H1 (cell line): ENCODE data around the gene CISD2. TPM values are rescaled to one million over a fixed set of nuclear protein-coding genes. Genes with fewer than 3 reads are reported as not detected.

Source experiments
- CTCF ChIA-PET: fragments of 300-600 bp; sonication (Branson Sonifier 250); formaldehyde crosslinking; loops from one replicate; lab custom pipeline; 2021; ENCODE audit not compliant: partially characterized antibody; lab: Charles Lee
- POLR2A ChIA-PET: fragments of 300-600 bp; sonication (Branson Sonifier 250); formaldehyde crosslinking; loops from one replicate; lab custom pipeline; 2021; ENCODE audit warnings: inconsistent platforms; ENCODE audit not compliant: partially characterized antibody; lab: Charles Lee
- DNase-seq, 2 experiments: peaks; one replicate each; pipeline versions ENCODE4 v3.0.0 to v3.0.0-alpha.2; 2010 to 2022; ENCODE audit warnings: low spot score in 2 of 2, low read depth in 1 of 2, mixed read lengths in 1 of 2
- FAIRE-seq: peaks from 2 replicates; lab custom pipeline; 2011; peaks lifted over from hg19 to GRCh38; lab: Jason Lieb, UNC
- H2AFZ ChIP-seq: 2 replicates; pipeline ENCODE4 v1.8.1; 2012; ENCODE audit warnings: low read length, inconsistent platforms
- H2AK5ac ChIP-seq: 2 replicates; pipeline ENCODE4 v1.6.1; 2013; ENCODE audit warnings: low read depth, low read length
- H2BK120ac ChIP-seq: replicated peaks from 2 replicates; pipeline ENCODE3; 2013; ENCODE audit warnings: low read depth, low read length, inconsistent platforms
- H2BK12ac ChIP-seq: 2 replicates; pipeline ENCODE4 v1.6.1; 2013; ENCODE audit warnings: low read depth, low read length
- H2BK15ac ChIP-seq: 2 replicates; pipeline ENCODE4 v1.6.1; 2013; ENCODE audit warnings: low read length
- H2BK20ac ChIP-seq: 2 replicates; pipeline ENCODE4 v1.6.1; 2013; ENCODE audit warnings: low read length
- H2BK5ac ChIP-seq: 2 replicates; pipeline ENCODE4 v1.6.1; 2013; ENCODE audit warnings: low read depth, low read length
- H3K14ac ChIP-seq: 2 replicates; pipeline ENCODE4 v1.6.1; 2013; ENCODE audit warnings: inconsistent platforms; ENCODE audit not compliant: insufficient read length
- H3K18ac ChIP-seq: 2 replicates; pipeline ENCODE4 v1.6.1; 2013; ENCODE audit warnings: low read length; ENCODE audit errors: extremely low read depth
- H3K23ac ChIP-seq: 2 replicates; pipeline ENCODE4 v1.6.1; 2013; ENCODE audit warnings: inconsistent platforms; ENCODE audit not compliant: insufficient read length
- H3K23me2 ChIP-seq: 2 replicates; pipeline ENCODE4 v1.6.1; 2013; ENCODE audit warnings: low read depth, low read length
- H3K27ac ChIP-seq: 2 replicates; pipeline ENCODE4 v1.6.1; 2011; ENCODE audit warnings: low read depth, low read length, inconsistent platforms
- H3K27me3 ChIP-seq, 4 experiments: replicated peaks in 1 of 4; 1 replicate in 1 of 4; 2 replicates in 3 of 4; pipeline versions ENCODE4 v1.6.1 to v1.8.1; 2011 to 2013; ENCODE audit warnings: low read length in 3 of 4, mild to moderate bottlenecking in 3 of 4, inconsistent platforms in 2 of 4, mixed read lengths in 2 of 4, moderate library complexity in 1 of 4; ENCODE audit not compliant: control insufficient read depth in 3 of 4, insufficient read depth in 3 of 4; ENCODE audit errors: extremely low read depth in 1 of 4
- H3K36me3 ChIP-seq, 4 experiments: 2 replicates each; pipeline versions ENCODE4 v1.6.1 to v1.8.1; 2011 to 2013; ENCODE audit warnings: mild to moderate bottlenecking in 4 of 4, low read length in 3 of 4, moderate library complexity in 2 of 4, control low read depth in 1 of 4, inconsistent platforms in 1 of 4; ENCODE audit not compliant: insufficient read depth in 4 of 4, control insufficient read depth in 2 of 4
- H3K4ac ChIP-seq: replicated peaks from 2 replicates; pipeline ENCODE3; 2013; ENCODE audit warnings: low read length, low read depth, mixed read lengths, inconsistent platforms; ENCODE audit not compliant: insufficient read length
- H3K4me1 ChIP-seq, 4 experiments: replicated peaks in 1 of 4; 1 replicate in 1 of 4; 2 replicates in 3 of 4; pipeline versions ENCODE4 v1.6.1 to v1.8.1; 2011 to 2013; ENCODE audit warnings: low read length in 3 of 4, inconsistent platforms in 2 of 4, mixed read lengths in 1 of 4; ENCODE audit not compliant: insufficient read depth in 4 of 4, control insufficient read depth in 3 of 4
- H3K4me2 ChIP-seq, 2 experiments: 2 replicates each; pipeline versions ENCODE4 v1.6.1 to v1.8.1; 2011 to 2013; ENCODE audit warnings: low read depth in 2 of 2, low read length in 2 of 2, control low read depth in 1 of 2, inconsistent platforms in 1 of 2, mild to moderate bottlenecking in 1 of 2; ENCODE audit not compliant: insufficient read depth in 1 of 2
- H3K4me3 ChIP-seq, 4 experiments: fragments of 200-600, 300-600 bp in 1 of 4; sonication (generic), shearing (Covaris generic), sonication (Bioruptor Twin) in 1 of 4; 2 replicates each; pipeline versions ENCODE4 v1.5.1 to v1.8.1; 2011 to 2016; ENCODE audit warnings: low read length in 4 of 4, low read depth in 3 of 4, control low read depth in 2 of 4, inconsistent platforms in 2 of 4, mild to moderate bottlenecking in 2 of 4, mixed read lengths in 1 of 4, moderate library complexity in 1 of 4; ENCODE audit not compliant: insufficient read depth in 2 of 4; ENCODE audit errors: extremely low read depth in 1 of 4
- H3K56ac ChIP-seq: replicated peaks from 2 replicates; pipeline ENCODE3; 2013; ENCODE audit warnings: low read depth, mild to moderate bottlenecking, mixed read lengths, low read length, inconsistent platforms; ENCODE audit not compliant: insufficient read length
- H3K79me1 ChIP-seq: 2 replicates; pipeline ENCODE4 v1.6.1; 2013; ENCODE audit warnings: low read depth, low read length, control low read depth
- H3K79me2 ChIP-seq, 2 experiments: 2 replicates each; pipeline versions ENCODE4 v1.6.1 to v1.8.1; 2012 to 2013; ENCODE audit warnings: low read length in 2 of 2, mild to moderate bottlenecking in 2 of 2, inconsistent platforms in 1 of 2; ENCODE audit not compliant: insufficient read depth in 2 of 2, control insufficient read depth in 1 of 2
- H3K9ac ChIP-seq, 4 experiments: replicated peaks in 1 of 4; 1 replicate in 1 of 4; 2 replicates in 3 of 4; pipeline versions ENCODE4 v1.6.1 to v1.8.1; 2011 to 2013; ENCODE audit warnings: low read depth in 3 of 4, low read length in 3 of 4, control low read depth in 2 of 4, mild to moderate bottlenecking in 2 of 4, moderate library complexity in 2 of 4, inconsistent platforms in 1 of 4; ENCODE audit errors: extremely low read depth in 1 of 4
- H3K9me3 ChIP-seq, 2 experiments: 2 replicates each; pipeline versions ENCODE4 v1.6.1 to v1.8.1; 2012 to 2013; ENCODE audit warnings: mild to moderate bottlenecking in 2 of 2, moderate library complexity in 2 of 2, control low read depth in 1 of 2, inconsistent platforms in 1 of 2, low read depth in 1 of 2, low read length in 1 of 2, mixed read lengths in 1 of 2; ENCODE audit not compliant: insufficient read depth in 2 of 2
- H4K20me1 ChIP-seq, 2 experiments: replicated peaks in 1 of 2; 2 replicates each; pipeline versions ENCODE3 to v1.8.1; 2011 to 2013; ENCODE audit warnings: inconsistent platforms in 2 of 2, low read length in 2 of 2, mild to moderate bottlenecking in 1 of 2; ENCODE audit not compliant: insufficient read depth in 2 of 2, control insufficient read depth in 1 of 2
- H4K5ac ChIP-seq: 2 replicates; pipeline ENCODE4 v1.6.1; 2013; ENCODE audit warnings: low read length, low read depth, mixed read lengths, inconsistent platforms; ENCODE audit not compliant: insufficient read length
- H4K8ac ChIP-seq: 2 replicates; pipeline ENCODE4 v1.8.0; 2013; ENCODE audit warnings: mild to moderate bottlenecking, moderate library complexity, low read length, inconsistent platforms; ENCODE audit not compliant: insufficient read depth; ENCODE audit errors: extremely low read depth
- H4K91ac ChIP-seq: replicated peaks from 2 replicates; pipeline ENCODE3; 2013; ENCODE audit warnings: low read length, mixed read lengths, inconsistent platforms; ENCODE audit not compliant: insufficient read length
- ATF2 ChIP-seq: IDR thresholded peaks from 2 replicates; pipeline ENCODE4 v1.6.1; 2012; ENCODE audit warnings: low read length, inconsistent platforms
- CHD1 ChIP-seq: IDR thresholded peaks from 2 replicates; pipeline ENCODE4 v1.6.1; 2012; ENCODE audit warnings: low read depth, low read length, improper control_type of control experiment
- CREB1 ChIP-seq: IDR thresholded peaks from 2 replicates; pipeline ENCODE4 v1.6.1; 2012; ENCODE audit warnings: inconsistent platforms
- CTCF ChIP-seq, 3 experiments: IDR thresholded peaks; 1 replicate in 2 of 3; 2 replicates in 1 of 3; pipeline versions ENCODE4 v1.5.1 to v1.6.1; 2011; ENCODE audit warnings: low read length in 3 of 3, mild to moderate bottlenecking in 3 of 3, inconsistent platforms in 2 of 3, low read depth in 1 of 3, moderate library complexity in 1 of 3; ENCODE audit not compliant: insufficient read depth in 1 of 3; ENCODE audit errors: control extremely low read depth in 1 of 3
- EP300 ChIP-seq, 2 experiments: IDR thresholded peaks; 1 replicate in 1 of 2; 2 replicates in 1 of 2; pipeline ENCODE4 v1.6.1; 2011 to 2012; ENCODE audit warnings: low read depth in 2 of 2, low read length in 2 of 2, mild to moderate bottlenecking in 2 of 2, borderline replicate concordance in 1 of 2, inconsistent platforms in 1 of 2, moderate library complexity in 1 of 2
- EZH2 ChIP-seq: fragments of 200-600 bp; sonication (generic); IDR thresholded peaks from 2 replicates; pipeline ENCODE4 v1.7.1; 2012; ENCODE audit warnings: low read depth, mild to moderate bottlenecking, moderate library complexity, low read length, inconsistent platforms; ENCODE audit not compliant: severe bottlenecking
- MAX ChIP-seq: IDR thresholded peaks from 2 replicates; pipeline ENCODE4 v1.6.1; 2012; ENCODE audit warnings: inconsistent platforms
- POU5F1 ChIP-seq: IDR thresholded peaks from 2 replicates; pipeline ENCODE4 v1.6.1; 2011; ENCODE audit warnings: low read depth, mild to moderate bottlenecking, low read length, moderate library complexity
- TAF1 ChIP-seq: IDR thresholded peaks from 2 replicates; pipeline ENCODE4 v1.6.1; 2011; ENCODE audit warnings: mild to moderate bottlenecking, low read depth, low read length
- WGBS, 2 experiments: shearing (Covaris generic) in 1 of 2; methylation state at CpG; one replicate each; pipeline versions ENCODE4 v1.1.6 to v1.1.7; 2013 to 2015; ENCODE audit warnings: low lambda C conversion rate in 2 of 2, mixed read lengths in 2 of 2, inconsistent platforms in 1 of 2, low coverage in 1 of 2, missing lambda C conversion rate in 1 of 2; ENCODE audit not compliant: insufficient replicate concordance in 2 of 2, insufficient coverage in 1 of 2, insufficient read length in 1 of 2; ENCODE audit errors: extremely low coverage in 1 of 2, missing lambda C conversion rate in 1 of 2; 5-methylcytosine and 5-hydroxymethylcytosine counted together
- polyA plus RNA-seq, 7 experiments: library from polyadenylated mRNA; depleted of rRNA in 3 of 7; stranded (reverse) in 5 of 7; unstranded in 2 of 7; fragments of >200 nt in 5 of 7; fragments of 200-250 nt in 2 of 7; gene quantifications; 1 replicate in 5 of 7; 2 replicates in 1 of 7; 4 replicates in 1 of 7; pipeline versions ENCODE4 v1.2.1 to v1.2.3, GENCODE V29; 2011 to 2013; ENCODE audit warnings: missing spikeins in 2 of 7, mixed read lengths in 2 of 7
- total RNA-seq: library from RNA; stranded (reverse); fragmentation: NEBNext Ultra II Directional; extraction: Animal tissue kit (Norgen Biotek cat#: 25700); gene quantifications from 2 replicates; pipeline ENCODE4 v1.2.1, GENCODE V29; 2021

The CISD2 gene
- total and polyA plus RNA-seq, 2 of the 8 experiments (the other 6 are each of a cell fraction or from before 2014, with no cell fraction given): 23.7 to 48.3 TPM

- ChIA-PET POLR2A (interaction anchor here (7.6 kb wide), 1 partner anchor 21 kb away, joined by 34 read pairs; the partner anchor contains the start of gene UBE2D3), CTCF (no interaction called here)
- Histone ChIP-seq H3K4me3 (no peak overlapping the region), H3K79me2 (no peaks in the 10 kb centered on the region), H3K27me3 (no peaks in the 10 kb centered on the region), H3K23ac (no peak overlapping the region), H4K5ac (no peak overlapping the region), H3K18ac (no peak overlapping the region), H2BK20ac (no peak overlapping the region), H3K4ac (no peak overlapping the region), H3K9me3 (no peaks in the 10 kb centered on the region), H3K14ac (no peak overlapping the region), H2BK5ac (no peak overlapping the region), H3K23me2 (no peaks in the 10 kb centered on the region), H2AK5ac (no peak overlapping the region), H2BK12ac (no peak overlapping the region), H3K9ac (no peak overlapping the region), H3K4me2 (no peak overlapping the region), H2BK120ac (no peak overlapping the region), H3K56ac (no peak overlapping the region), H4K8ac (no peak overlapping the region), H3K36me3 (no peaks in the 10 kb centered on the region), H2AFZ (no peak overlapping the region), H2BK15ac (no peak overlapping the region), H3K79me1 (no peaks in the 10 kb centered on the region), H3K27ac (no peak overlapping the region), H4K20me1 (no peaks in the 10 kb centered on the region), H3K4me1 (peaks cover 0 to 3% (median 0%) of the 10 kb centered on the region in 4 experiments; a peak in 1 of 7 replicates), H4K91ac (no peak overlapping the region)
- FAIRE-seq (no peak), DNase-seq (no peak)
- WGBS, 2 experiments: 68% methylated on average over 3 of the region's 3 CpGs; no CpG with 5 or more reads in 1 of the 2 experiments
- TF ChIP-seq EZH2 (no peak), CTCF (IDR thresholded peaks at IDR 0.05; ENCODE audit: control extremely low read depth in 1 of 3, insufficient read depth in 1 of 3, low read depth in 1 of 3, low read length in 3 of 3) (no peak), CHD1 (no peak), POU5F1 (no peak), ATF2 (no peak), EP300 (IDR thresholded peaks at IDR 0.05; ENCODE audit: borderline replicate concordance in 1 of 2, low read depth in 2 of 2, low read length in 2 of 2) (no peak), MAX (no peak), CREB1 (no peak), TAF1 (no peak)
Observed at GRCh38 chr4:102849579-102850104, 19.1 kb upstream of the CISD2 start.
